ENCODE measurements around the gene EDEM3. TPM values are rescaled to one million over a fixed set of nuclear protein-coding genes. Genes with fewer than 3 reads are reported as not detected.

EDEM3 gene
- total and polyA plus RNA-seq, 2 of the 8 experiments (the other 6 are each of a cell fraction or from before 2014, with no cell fraction given), result 1.6 to 14.0 TPM

GRCh38 chr1:184665360-184665759 lies 89.3 kb downstream of the EDEM3 start:
- Histone ChIP-seq H2BK120ac (replicated peaks; ENCODE audit: low read depth, low read length) (no peak overlapping the region), H3K79me1 (ENCODE audit: low read depth, low read length) (no peaks in the 10 kb centered on the region), H3K9me3 (ENCODE audit: insufficient read depth in 2 of 2, low read depth in 1 of 2, low read length in 1 of 2) (no peaks in the 10 kb centered on the region), H3K27ac (ENCODE audit: low read depth, low read length) (no peak overlapping the region), H4K20me1 (replicated peaks in 1 of 2; ENCODE audit: control insufficient read depth in 1 of 2, insufficient read depth in 2 of 2, low read length in 2 of 2) (no peaks in the 10 kb centered on the region), H3K4me2 (ENCODE audit: insufficient read depth in 1 of 2, low read depth in 2 of 2, low read length in 2 of 2) (no peak overlapping the region), H3K36me3 (ENCODE audit: control insufficient read depth in 2 of 4, insufficient read depth in 4 of 4, low read length in 3 of 4) (no peaks in the 10 kb centered on the region), H2BK5ac (ENCODE audit: low read depth, low read length) (no peak overlapping the region), H2AK5ac (ENCODE audit: low read depth, low read length) (no peak overlapping the region), H3K4ac (replicated peaks; ENCODE audit: insufficient read length, low read depth, low read length) (no peak overlapping the region), H3K79me2 (ENCODE audit: control insufficient read depth in 1 of 2, insufficient read depth in 2 of 2, low read length in 2 of 2) (no peaks in the 10 kb centered on the region), H2BK12ac (ENCODE audit: low read depth, low read length) (no peak overlapping the region), H2BK20ac (ENCODE audit: low read length) (no peak overlapping the region), H3K27me3 (replicated peaks in 1 of 4; ENCODE audit: control insufficient read depth in 3 of 4, extremely low read depth in 1 of 4, insufficient read depth in 3 of 4, low read length in 3 of 4) (peaks cover 0 to 3% (median under 1%) of the 10 kb centered on the region in 4 experiments; a peak in 2 of 7 replicates), H3K18ac (ENCODE audit: extremely low read depth, low read length) (no peak overlapping the region), H2BK15ac (ENCODE audit: low read length) (no peak overlapping the region), H3K23me2 (ENCODE audit: low read depth, low read length) (no peaks in the 10 kb centered on the region; the same call in 1 of the 2 replicates), H4K5ac (ENCODE audit: insufficient read length, low read depth, low read length) (no peak overlapping the region), H3K56ac (replicated peaks; ENCODE audit: insufficient read length, low read depth, low read length) (no peak overlapping the region), H3K4me3 (ENCODE audit: extremely low read depth in 1 of 4, insufficient read depth in 2 of 4, low read depth in 3 of 4, low read length in 4 of 4) (no peak overlapping the region), H2AFZ (ENCODE audit: low read length) (no peak overlapping the region), H3K4me1 (replicated peaks in 1 of 4; ENCODE audit: control insufficient read depth in 3 of 4, insufficient read depth in 4 of 4, low read length in 3 of 4) (peaks cover 5 to 22% (median 13%) of the 10 kb centered on the region in 4 experiments; a peak in 5 of 7 replicates), H3K14ac (ENCODE audit: insufficient read length) (no peak overlapping the region), H3K23ac (ENCODE audit: insufficient read length) (no peak overlapping the region), H4K8ac (ENCODE audit: extremely low read depth, insufficient read depth, low read length) (no peak overlapping the region), H3K9ac (replicated peaks in 1 of 4; ENCODE audit: extremely low read depth in 1 of 4, low read depth in 3 of 4, low read length in 3 of 4) (no peak overlapping the region), H4K91ac (replicated peaks; ENCODE audit: insufficient read length, low read length) (no peak overlapping the region)
- 78% methylated on average over 6 of the region's 6 CpGs; no CpG with 5 or more reads in 1 of the 2 experiments for WGBS, 2 experiments (ENCODE audit: extremely low coverage in 1 of 2, insufficient coverage in 1 of 2, insufficient read length in 1 of 2, insufficient replicate concordance in 2 of 2, low coverage in 1 of 2, low lambda C conversion rate in 2 of 2, missing lambda C conversion rate in 1 of 2)
- FAIRE-seq, result no peak
- DNase-seq (ENCODE audit: low read depth in 1 of 2, low spot score in 2 of 2), result no peak
- ChIA-PET CTCF (ENCODE audit: partially characterized antibody) (interaction anchor here (1.0 to 3.9 kb wide), 9 partner anchors 12 to 465 kb away, joined by 3 to 36 read pairs (median 8); no protein-coding TSS in a partner anchor), POLR2A (ENCODE audit: partially characterized antibody) (interaction anchor here (1.3 kb wide), 1 partner anchor 8 kb away, joined by 3 read pairs; no protein-coding TSS in a partner anchor)
- TF ChIP-seq BCL11A (IDR thresholded peaks at IDR 0.05; ENCODE audit: low read depth in 2 of 2, low read length in 2 of 2) (no peak), GTF2F1 (IDR thresholded peaks at IDR 0.05; ENCODE audit: borderline replicate concordance, low read depth, low read length) (no peak), SIX5 (IDR thresholded peaks at IDR 0.05; ENCODE audit: low read depth, low read length) (no peak), ATF2 (IDR thresholded peaks at IDR 0.05; ENCODE audit: low read length) (no peak), SUZ12 (IDR thresholded peaks at IDR 0.05; ENCODE audit: low read length) (no peak), TAF1 (IDR thresholded peaks at IDR 0.05; ENCODE audit: low read depth, low read length) (no peak), CBX5 (IDR thresholded peaks at IDR 0.05; ENCODE audit: low read depth, low read length) (no peak), SRF (IDR thresholded peaks at IDR 0.05; ENCODE audit: low read depth, low read length) (no peak), HDAC6 (IDR thresholded peaks at IDR 0.05; ENCODE audit: low read depth, low read length) (no peak), POU5F1 (IDR thresholded peaks at IDR 0.05; ENCODE audit: low read depth, low read length) (no peak), CTBP2 (IDR thresholded peaks at IDR 0.05; ENCODE audit: borderline replicate concordance, insufficient read depth, insufficient read length, low read length) (no peak), PHF8 (conservative IDR thresholded peaks at IDR 0.05; ENCODE audit: low read depth, low read length) (no peak), ZNF274 (IDR thresholded peaks at IDR 0.05; ENCODE audit: borderline replicate concordance, extremely low read depth, low read length) (no peak)

Measured in H1 (cell line).